Measurements from ENCODE around the gene P2RX1.

DNA sequence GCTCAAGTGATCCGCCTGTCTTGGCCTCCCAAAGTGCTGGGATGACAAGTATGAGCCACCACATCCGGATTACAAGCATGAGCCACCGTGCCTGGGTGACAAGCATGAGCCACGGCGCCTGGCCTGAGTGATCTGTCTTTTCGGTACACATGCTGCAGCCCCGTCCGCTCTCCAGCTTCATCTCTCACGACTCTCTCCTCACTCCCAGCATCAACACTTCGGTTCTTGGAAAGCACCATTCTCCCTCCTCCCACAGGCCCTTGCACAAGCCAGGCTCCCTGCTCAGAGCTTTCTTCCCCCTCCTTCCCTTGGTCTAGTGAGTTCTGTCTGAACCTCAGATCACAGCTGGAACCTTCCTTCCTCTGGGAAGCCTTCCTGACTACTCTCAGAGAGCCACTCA lies 63.7 kb downstream of the P2RX1 start:
- TF ChIP-seq CTCF (IDR thresholded peaks at IDR 0.05) (no peak), JUN (IDR thresholded peaks at IDR 0.05) (no peak), POLR2A (IDR thresholded peaks at IDR 0.05; ENCODE audit: low read length) (no peak)
- TF ChIP-seq, protein P1, sequence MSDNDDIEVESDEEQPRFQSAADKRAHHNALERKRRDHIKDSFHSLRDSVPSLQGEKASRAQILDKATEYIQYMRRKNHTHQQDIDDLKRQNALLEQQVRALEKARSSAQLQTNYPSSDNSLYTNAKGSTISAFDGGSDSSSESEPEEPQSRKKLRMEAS (IDR thresholded peaks at IDR 0.05), result no peak
- TF ChIP-seq, protein P2, sequence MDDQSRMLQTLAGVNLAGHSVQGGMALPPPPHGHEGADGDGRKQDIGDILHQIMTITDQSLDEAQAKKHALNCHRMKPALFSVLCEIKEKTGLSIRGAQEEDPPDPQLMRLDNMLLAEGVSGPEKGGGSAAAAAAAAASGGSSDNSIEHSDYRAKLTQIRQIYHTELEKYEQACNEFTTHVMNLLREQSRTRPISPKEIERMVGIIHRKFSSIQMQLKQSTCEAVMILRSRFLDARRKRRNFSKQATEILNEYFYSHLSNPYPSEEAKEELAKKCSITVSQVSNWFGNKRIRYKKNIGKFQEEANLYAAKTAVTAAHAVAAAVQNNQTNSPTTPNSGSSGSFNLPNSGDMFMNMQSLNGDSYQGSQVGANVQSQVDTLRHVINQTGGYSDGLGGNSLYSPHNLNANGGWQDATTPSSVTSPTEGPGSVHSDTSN (IDR thresholded peaks at IDR 0.05), result no peak
